WI38 (cell line): Measurements from ENCODE around the gene CORO6.

ENCODE experiments used
- H3K4me3 ChIP-seq: 2 replicates; pipeline ENCODE4 v1.5.1; 2011; ENCODE audit warnings: low read depth, mild to moderate bottlenecking, control low read depth, low read length
- TF ChIP-seq, protein P1 (sequence below): IDR thresholded peaks from 2 replicates; pipeline ENCODE4 v1.5.1; 2012; ENCODE audit warnings: low read depth, mild to moderate bottlenecking, control low read depth, low read length

The CORO6 gene

DNA sequence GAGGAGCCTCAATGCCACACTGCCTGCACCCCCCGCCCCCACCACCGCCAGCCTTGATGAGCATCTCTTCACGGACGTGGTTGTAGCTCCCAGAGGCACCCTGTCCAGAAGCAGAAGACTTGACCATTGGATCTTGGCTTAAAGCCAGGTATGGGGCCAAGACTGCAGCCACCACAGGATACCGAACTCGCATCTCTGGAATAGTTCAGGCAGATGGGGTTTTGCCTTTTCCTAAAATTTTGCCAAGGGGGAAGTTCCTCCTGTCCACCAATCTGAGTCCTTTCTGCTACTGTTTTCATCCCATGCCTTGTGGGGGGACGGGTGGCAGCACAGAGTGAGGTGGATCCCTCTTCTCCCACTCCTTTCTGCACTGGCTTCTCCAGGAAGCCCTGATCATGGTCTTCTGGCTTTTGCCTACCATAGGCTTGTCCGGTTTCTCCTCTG, 939 bp downstream of the CORO6 start:
- H3K4me3 ChIP-seq: peak overlapping the region; percentile 75

DNA sequence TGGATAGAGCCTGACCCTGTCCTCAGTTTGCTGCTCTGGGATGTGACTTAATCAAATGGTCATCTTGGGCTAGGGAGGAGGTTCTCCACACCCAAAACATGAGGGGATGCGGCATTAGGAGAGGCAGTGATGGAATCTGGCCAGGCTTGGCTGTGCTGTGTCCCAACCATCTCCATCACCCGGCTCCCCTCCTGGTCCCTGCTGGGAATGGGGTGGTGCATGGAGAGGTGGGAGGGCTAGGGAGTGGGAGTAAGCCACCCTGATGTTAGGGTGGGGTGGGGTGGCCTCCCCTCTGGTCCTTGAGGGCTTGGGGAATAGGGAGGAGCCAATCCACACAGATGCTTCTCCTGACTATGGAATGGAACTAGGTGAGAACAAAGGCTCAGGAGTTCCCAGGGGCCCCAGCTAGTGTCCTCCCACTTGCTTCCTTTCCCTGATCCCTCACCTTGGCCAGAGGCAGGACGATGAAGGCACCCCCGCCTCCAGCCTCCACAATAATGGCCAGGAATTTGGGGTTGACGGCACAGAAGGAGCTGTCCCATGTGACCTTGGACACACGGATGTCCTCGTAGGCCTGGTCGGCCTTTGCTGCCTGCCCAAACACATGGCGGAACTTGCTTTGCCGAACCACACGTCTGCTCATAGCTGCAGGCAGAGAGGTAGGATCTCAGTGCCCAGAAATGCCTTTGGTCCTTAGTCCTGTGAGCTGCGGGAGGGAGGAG, 1.8 kb downstream of the CORO6 start:
- TF ChIP-seq, protein P1, sequence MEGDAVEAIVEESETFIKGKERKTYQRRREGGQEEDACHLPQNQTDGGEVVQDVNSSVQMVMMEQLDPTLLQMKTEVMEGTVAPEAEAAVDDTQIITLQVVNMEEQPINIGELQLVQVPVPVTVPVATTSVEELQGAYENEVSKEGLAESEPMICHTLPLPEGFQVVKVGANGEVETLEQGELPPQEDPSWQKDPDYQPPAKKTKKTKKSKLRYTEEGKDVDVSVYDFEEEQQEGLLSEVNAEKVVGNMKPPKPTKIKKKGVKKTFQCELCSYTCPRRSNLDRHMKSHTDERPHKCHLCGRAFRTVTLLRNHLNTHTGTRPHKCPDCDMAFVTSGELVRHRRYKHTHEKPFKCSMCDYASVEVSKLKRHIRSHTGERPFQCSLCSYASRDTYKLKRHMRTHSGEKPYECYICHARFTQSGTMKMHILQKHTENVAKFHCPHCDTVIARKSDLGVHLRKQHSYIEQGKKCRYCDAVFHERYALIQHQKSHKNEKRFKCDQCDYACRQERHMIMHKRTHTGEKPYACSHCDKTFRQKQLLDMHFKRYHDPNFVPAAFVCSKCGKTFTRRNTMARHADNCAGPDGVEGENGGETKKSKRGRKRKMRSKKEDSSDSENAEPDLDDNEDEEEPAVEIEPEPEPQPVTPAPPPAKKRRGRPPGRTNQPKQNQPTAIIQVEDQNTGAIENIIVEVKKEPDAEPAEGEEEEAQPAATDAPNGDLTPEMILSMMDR: no peak
- no peak overlapping the region for H3K4me3 ChIP-seq

More for the DNA sequence above, 939 bp downstream of the CORO6 start:
- TF ChIP-seq, protein P1: no peak

DNA sequence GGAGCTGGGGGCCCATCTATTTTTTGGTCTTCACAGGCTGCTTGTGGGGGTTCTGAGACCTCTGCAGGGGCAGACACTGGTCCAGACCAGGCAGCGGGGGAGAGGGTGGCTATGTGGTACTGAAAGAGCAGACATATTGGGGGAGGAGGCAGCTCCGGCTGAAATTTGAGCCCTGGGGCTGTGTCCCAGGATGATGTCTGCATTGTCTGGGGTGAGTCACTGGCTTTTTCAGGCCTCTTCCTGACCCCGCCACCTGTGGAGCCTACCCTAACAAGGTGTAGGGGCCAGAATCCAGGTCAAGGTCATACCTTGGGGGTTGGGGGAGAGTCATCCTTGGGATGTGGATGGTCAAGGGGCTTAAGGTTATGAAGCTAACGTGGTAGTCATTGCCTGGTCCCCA, 2.4 kb downstream of the CORO6 start:
- no peak overlapping the region for H3K4me3 ChIP-seq
- TF ChIP-seq, protein P1: no peak

DNA sequence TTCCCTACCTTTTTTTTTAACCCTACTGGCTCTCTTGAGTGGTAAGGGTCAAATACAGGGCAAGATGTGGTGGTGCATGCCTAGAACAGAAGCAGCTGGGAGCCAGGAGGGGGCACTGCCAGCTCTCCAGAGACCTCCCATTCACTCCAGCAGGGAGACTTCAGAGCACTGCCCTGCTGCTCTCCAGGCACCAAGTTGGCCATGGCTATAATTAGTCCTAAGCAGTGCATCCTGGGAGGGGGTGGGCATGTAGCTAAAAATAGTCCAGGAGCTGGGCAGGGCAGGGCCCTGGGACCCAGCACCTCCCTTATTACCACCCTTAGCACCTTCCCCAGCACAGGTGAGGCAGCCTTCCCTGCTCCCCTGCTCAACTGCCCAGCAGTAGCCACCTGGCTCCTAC, 3.5 kb downstream of the CORO6 start:
- TF ChIP-seq, protein P1: peak; percentile 31; the same call in 1 of the 2 replicates
- H3K4me3 ChIP-seq: no peak overlapping the region

DNA sequence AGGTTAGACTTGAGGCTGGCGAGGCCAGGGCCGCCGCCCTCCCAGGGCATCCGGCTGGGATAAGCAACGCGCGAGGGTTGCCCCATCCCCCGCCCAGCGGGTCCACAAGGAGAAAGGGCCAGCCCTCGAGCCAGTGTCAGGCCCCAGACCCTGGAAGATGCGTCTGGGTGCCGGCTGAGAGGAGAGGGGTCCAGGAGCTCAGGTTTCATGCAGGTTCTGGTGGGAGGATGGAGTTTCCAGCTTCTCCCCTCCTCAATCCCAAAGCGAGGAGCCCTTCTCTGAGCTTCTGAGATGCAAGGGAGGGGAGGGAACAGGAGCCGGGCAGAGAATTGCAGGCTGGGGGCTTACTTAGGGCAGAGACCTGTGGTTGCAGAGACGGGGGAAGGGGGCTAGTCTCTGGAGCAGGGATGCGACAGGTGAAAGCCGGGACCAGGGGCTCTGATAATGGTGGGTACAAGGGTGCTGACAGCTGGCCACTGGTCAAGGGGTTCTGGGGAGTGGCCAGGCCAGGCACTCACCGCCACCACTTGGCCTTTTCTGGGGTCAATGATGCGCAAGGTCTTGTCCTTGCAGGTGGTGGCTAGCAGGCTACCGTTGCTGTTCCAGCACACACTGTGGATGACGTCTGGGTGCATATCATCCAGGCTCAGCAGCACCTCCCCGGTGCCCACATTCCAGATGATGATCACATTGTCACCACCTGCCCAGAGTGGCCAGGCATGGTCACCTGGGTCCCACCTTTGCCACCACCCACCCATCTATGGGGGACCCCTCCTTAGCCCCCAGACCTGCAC, 4.2 kb downstream of the CORO6 start:
- TF ChIP-seq, protein P1: no peak
- H3K4me3 ChIP-seq: no peak overlapping the region

DNA sequence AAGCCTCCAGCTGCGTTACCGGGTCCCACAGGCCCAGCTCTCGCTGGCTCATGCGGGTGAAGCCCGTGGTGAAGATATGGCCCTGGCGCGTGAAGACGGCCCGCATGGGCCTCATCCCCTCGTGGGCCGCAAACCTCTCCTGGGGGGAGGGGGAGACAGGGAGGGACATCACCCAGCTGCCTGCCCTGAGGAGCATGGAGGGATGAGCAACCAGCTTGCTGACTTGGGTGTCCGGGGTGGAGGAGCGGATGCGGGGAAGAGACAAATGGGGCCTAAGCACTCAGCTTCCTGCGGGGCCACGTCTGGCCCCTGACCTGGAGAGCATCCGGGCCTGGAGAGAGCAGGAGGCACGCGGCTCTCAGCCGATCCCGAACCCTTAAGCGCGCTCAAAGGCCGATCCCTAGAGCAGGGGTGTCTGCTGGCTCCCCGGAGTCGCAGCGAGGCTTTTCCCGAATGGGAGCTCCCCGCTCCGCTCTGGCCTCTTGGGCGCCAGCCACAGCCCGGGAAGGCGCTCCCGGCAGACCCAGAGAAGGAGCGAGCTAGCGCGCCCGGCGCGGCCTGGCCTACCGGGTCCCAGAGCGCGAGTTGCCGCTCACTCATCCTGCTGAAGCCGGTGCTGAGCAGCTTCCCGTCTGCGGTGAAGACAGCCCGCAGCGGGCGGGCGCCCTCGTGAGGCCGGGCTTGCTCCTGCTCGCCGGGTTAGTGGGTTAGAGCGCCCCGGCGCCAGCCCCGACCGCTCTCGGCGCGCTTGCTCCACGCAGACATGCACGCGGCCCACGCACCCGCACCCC, 5.0 kb downstream of the CORO6 start:
- no peak overlapping the region for H3K4me3 ChIP-seq
- TF ChIP-seq, protein P1: no peak; the same call in 1 of the 2 replicates
